ENCODE measurements around the gene ZBTB1. TPM values are rescaled to one million over a fixed set of nuclear protein-coding genes. Genes with fewer than 3 reads are reported as not detected.

ZBTB1 gene
- total and polyA plus RNA-seq, 10 of the 15 experiments (the other 5 are each of a cell fraction or from before 2014, with no cell fraction given): 12.3 to 127 (median 40.0) TPM

- TF ChIP-seq HDAC6 (IDR thresholded peaks at IDR 0.05; ENCODE audit: unreplicated experiment): no peak
- peak; percentile 42; the same call in 1 of the 2 replicates for TF ChIP-seq ZNF687 (IDR thresholded peaks at IDR 0.05)
- TF ChIP-seq POLR2AphosphoS2 (IDR thresholded peaks at IDR 0.05; ENCODE audit: low read depth, low read length): 0 out of 2 replicates have a peak, but pooled peaks have one; percentile 11
- TF ChIP-seq SMC3 (IDR thresholded peaks at IDR 0.05; ENCODE audit: borderline replicate concordance, low read length): no peak
Measured at GRCh38 chr14:64506721-64507120, 2.2 kb downstream of the ZBTB1 start (continued).

- intact Hi-C loops (cut with micrococcal nuclease; ENCODE audit: unreplicated experiment): loop anchor here (2.0 to 5.0 kb wide), 3 partner anchors 63 to 170 kb away; no protein-coding TSS in a partner anchor
- no peaks in the 10 kb centered on the region for H3K9me3 ChIP-seq (replicated peaks; ENCODE audit: control insufficient read depth, insufficient read depth, low read length)
- H3K79me2 ChIP-seq (ENCODE audit: control insufficient read depth, insufficient read depth, low read length): peaks cover 96% of the 10 kb centered on the region
- ChIA-PET SMC1A (ENCODE audit: uncharacterized antibody, unreplicated experiment) (interaction anchor here (0.9 to 5.0 kb wide), 7 partner anchors 10 to 164 kb away, joined by 3 to 40 read pairs (median 6); partner anchors contain the start of gene AKAP5), CTCF (interaction anchor here (1.9 to 6.3 kb wide), 5 partner anchors 11 to 163 kb away, joined by 11 to 63 read pairs (median 43); no protein-coding TSS in a partner anchor), RAD21 (ENCODE audit: unreplicated experiment) (interaction anchor here (0.9 to 4.2 kb wide), 7 partner anchors 11 to 129 kb away, joined by 3 to 19 read pairs (median 4); partner anchors contain the start of gene MTHFD1), POLR2A (interaction anchor here (0.5 to 1.0 kb wide), 4 partner anchors 10 to 782 kb away, joined by 3 to 5 read pairs (median 3); no protein-coding TSS in a partner anchor)
- in situ Hi-C loops (cut with MboI): no loop called here
- peak overlapping the region; percentile 98 for H3K27ac ChIP-seq (ENCODE audit: control insufficient read depth, insufficient read depth)
- FAIRE-seq (no peak), DNase-seq (ENCODE audit: low read depth, low spot score) (no peak), ATAC-seq (no peak)
- no TSS peak for BruUV-seq (replicated peaks)
- 1% methylated on average over 4 of the region's 4 CpGs for WGBS (ENCODE audit: insufficient coverage, insufficient replicate concordance, low lambda C conversion rate, missing lambda C conversion rate)
- peak overlapping the region; percentile 93 for H3K4me2 ChIP-seq (ENCODE audit: control insufficient read depth, insufficient read depth)
- no peak overlapping the region for H2AFZ ChIP-seq (ENCODE audit: control insufficient read depth, low read depth, low read length)
- peaks cover 22% of the 10 kb centered on the region for H3K4me1 ChIP-seq (ENCODE audit: control insufficient read depth, insufficient read depth, low read length)
- peak overlapping the region; percentile 45 for H3K9ac ChIP-seq (ENCODE audit: control insufficient read depth, insufficient read depth, low read length)
- peak overlapping the region; percentile 91 for H3K4me3 ChIP-seq
- no peaks in the 10 kb centered on the region for H3K27me3 ChIP-seq (replicated peaks in 1 of 2; ENCODE audit: control insufficient read depth in 2 of 2, insufficient read depth in 2 of 2, low read length in 1 of 2)
- peaks cover 0 to 11% of the 10 kb centered on the region in 2 experiments; a peak in 3 of 4 replicates for H3K36me3 ChIP-seq (ENCODE audit: control insufficient read depth in 2 of 2, insufficient read depth in 2 of 2, low read length in 1 of 2)
- peaks cover 5% of the 10 kb centered on the region for H4K20me1 ChIP-seq (ENCODE audit: control insufficient read depth, insufficient read depth)
- TF ChIP-seq JUND (IDR thresholded peaks at IDR 0.05; ENCODE audit: low read depth, low read length) (no peak), BMI1 (IDR thresholded peaks at IDR 0.05; ENCODE audit: borderline replicate concordance) (peak; percentile 12; the same call in 1 of the 2 replicates), PKNOX1 (IDR thresholded peaks at IDR 0.05) (no peak), SMARCA5 (IDR thresholded peaks at IDR 0.05) (no peak)
Measured at GRCh38 chr14:64507376-64508156, 3.0 kb downstream of the ZBTB1 start.

Data from GM12878 (cell line).